Loucy (cell line): ENCODE results near the gene KCNIP3.

ENCODE experiments used
- H2AFZ ChIP-seq: fragments of 200-600 bp; sonication (generic); 2 replicates; pipeline ENCODE4 v1.6.0; 2016; ENCODE audit warnings: antibody characterized with exemption, mild to moderate bottlenecking, low read length, moderate library complexity
- H3F3A ChIP-seq: fragments of 200-600 bp; 2 replicates; pipeline ENCODE4 v1.6.0; 2016; ENCODE audit warnings: antibody characterized with exemption, low read depth, mild to moderate bottlenecking
- H3K27me3 ChIP-seq: fragments of 200-600 bp; sonication (generic); 2 replicates; pipeline ENCODE4 v1.6.1; 2014; ENCODE audit warnings: low read length, mild to moderate bottlenecking; ENCODE audit not compliant: insufficient read depth, poor library complexity, severe bottlenecking
- H3K36me3 ChIP-seq: fragments of 200-600 bp; sonication (generic); 2 replicates; pipeline ENCODE4 v1.6.1; 2016; ENCODE audit warnings: low read length; ENCODE audit not compliant: insufficient read depth
- H3K4me1 ChIP-seq: fragments of 200-600 bp; sonication (generic); 2 replicates; pipeline ENCODE4 v1.5.1; 2014; ENCODE audit warnings: low read length, mild to moderate bottlenecking; ENCODE audit not compliant: insufficient read depth, poor library complexity, severe bottlenecking
- H3K4me2 ChIP-seq: fragments of 200-600 bp; sonication (generic); 2 replicates; pipeline ENCODE4 v1.6.0; 2014; ENCODE audit warnings: antibody characterized with exemption, low read length, low read depth, mild to moderate bottlenecking; ENCODE audit not compliant: poor library complexity, severe bottlenecking
- H3K4me3 ChIP-seq: fragments of 200-600 bp; sonication (generic); 2 replicates; pipeline ENCODE4 v1.5.1; 2014; ENCODE audit warnings: low read length, mild to moderate bottlenecking, mixed read lengths; ENCODE audit not compliant: poor library complexity, severe bottlenecking
- H3K79me2 ChIP-seq: fragments of 200-600 bp; sonication (generic); 2 replicates; pipeline ENCODE4 v1.6.1; 2014; ENCODE audit warnings: low read length; ENCODE audit not compliant: insufficient read depth
- H3K9ac ChIP-seq: fragments of 200-600 bp; sonication (generic); 2 replicates; pipeline ENCODE4 v1.6.0; 2014; ENCODE audit warnings: mild to moderate bottlenecking, low read depth, low read length, moderate library complexity; ENCODE audit not compliant: poor library complexity, severe bottlenecking
- H3K9me2 ChIP-seq: fragments of 200-600 bp; sonication (generic); replicated peaks from 2 replicates; pipeline ENCODE4 v1.6.1; 2016; ENCODE audit warnings: low read depth, low read length, mixed read lengths
- H3K9me3 ChIP-seq: fragments of 200-600 bp; sonication (generic); 2 replicates; pipeline ENCODE4 v1.6.1; 2014; ENCODE audit warnings: mild to moderate bottlenecking, antibody characterized with exemption, low read length, low read depth; ENCODE audit not compliant: insufficient read depth
- H4K20me1 ChIP-seq: fragments of 200-600 bp; sonication (generic); 2 replicates; pipeline ENCODE4 v1.6.0; 2014; ENCODE audit warnings: antibody characterized with exemption, low read length, mild to moderate bottlenecking; ENCODE audit not compliant: insufficient read depth, poor library complexity, severe bottlenecking
- CTCF ChIP-seq: fragments of 200-600 bp; sonication (generic); conservative IDR thresholded peaks from 2 replicates; pipeline ENCODE4 v1.5.1; 2014; ENCODE audit warnings: mild to moderate bottlenecking, antibody characterized with exemption, low read length
- EZH2phosphoT487 ChIP-seq: fragments of 200-600 bp; IDR thresholded peaks from 2 replicates; pipeline ENCODE4 v1.6.1; 2018; ENCODE audit warnings: antibody characterized with exemption, mild to moderate bottlenecking, moderate library complexity, borderline replicate concordance

The KCNIP3 gene

DNA sequence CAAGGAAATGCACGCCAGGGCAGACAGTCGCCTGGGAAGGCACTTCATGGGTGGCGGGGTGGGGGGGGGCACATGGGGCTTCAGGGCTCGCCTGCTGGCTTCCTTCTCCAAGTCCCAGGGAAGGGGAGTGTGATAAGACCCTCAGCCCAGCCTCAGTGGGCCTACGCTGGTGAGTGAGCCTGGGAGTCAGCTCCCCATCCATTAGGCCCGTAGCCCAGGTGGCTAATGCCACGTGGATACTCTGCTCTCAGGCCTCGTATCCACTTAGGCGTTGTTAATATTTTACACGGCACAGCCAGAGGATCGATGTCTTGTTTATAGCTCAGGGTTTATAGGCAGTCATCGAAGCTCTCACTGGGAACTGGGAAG, 47.1 kb downstream of the KCNIP3 start:
- no peaks in the 10 kb centered on the region for H3F3A ChIP-seq
- no peaks in the 10 kb centered on the region for H3K27me3 ChIP-seq
- H3K9me2 ChIP-seq: no peaks in the 10 kb centered on the region
- no peaks in the 10 kb centered on the region for H3K36me3 ChIP-seq
- H3K9me3 ChIP-seq: no peaks in the 10 kb centered on the region; the same call in 1 of the 2 replicates
- no peak overlapping the region for H2AFZ ChIP-seq
- no peaks in the 10 kb centered on the region for H3K4me1 ChIP-seq
- no peak overlapping the region for H3K9ac ChIP-seq
- H3K4me2 ChIP-seq: no peak overlapping the region
- H4K20me1 ChIP-seq: no peaks in the 10 kb centered on the region
- no peak for TF ChIP-seq EZH2phosphoT487
- TF ChIP-seq CTCF: no peak
- no peaks in the 10 kb centered on the region for H3K79me2 ChIP-seq
- H3K4me3 ChIP-seq: no peak overlapping the region

GRCh38 chr2:95344656-95345055, 47.5 kb downstream of the KCNIP3 start:
- no peaks in the 10 kb centered on the region for H3K36me3 ChIP-seq
- TF ChIP-seq EZH2phosphoT487 (no peak), CTCF (no peak)
- no peaks in the 10 kb centered on the region for H4K20me1 ChIP-seq
- no peaks in the 10 kb centered on the region; the same call in 1 of the 2 replicates for H3K9me3 ChIP-seq
- no peaks in the 10 kb centered on the region for H3K9me2 ChIP-seq
- no peak overlapping the region for H3K4me3 ChIP-seq
- no peaks in the 10 kb centered on the region for H3K79me2 ChIP-seq
- H3F3A ChIP-seq: no peaks in the 10 kb centered on the region
- H3K27me3 ChIP-seq: no peaks in the 10 kb centered on the region
- no peak overlapping the region for H2AFZ ChIP-seq
- H3K4me2 ChIP-seq: no peak overlapping the region
- H3K9ac ChIP-seq: no peak overlapping the region
- no peaks in the 10 kb centered on the region for H3K4me1 ChIP-seq

GRCh38 chr2:95345081-95345562, 48.0 kb downstream of the KCNIP3 start:
- H3K79me2 ChIP-seq: no peaks in the 10 kb centered on the region
- no peaks in the 10 kb centered on the region for H3K9me2 ChIP-seq
- no peak overlapping the region for H3K4me3 ChIP-seq
- TF ChIP-seq EZH2phosphoT487 (no peak), CTCF (no peak)
- no peaks in the 10 kb centered on the region for H3K36me3 ChIP-seq
- H4K20me1 ChIP-seq: no peaks in the 10 kb centered on the region
- no peak overlapping the region for H3K9ac ChIP-seq
- H3F3A ChIP-seq: no peaks in the 10 kb centered on the region
- H2AFZ ChIP-seq: no peak overlapping the region
- no peaks in the 10 kb centered on the region; the same call in 1 of the 2 replicates for H3K9me3 ChIP-seq
- H3K27me3 ChIP-seq: no peaks in the 10 kb centered on the region
- H3K4me1 ChIP-seq: no peaks in the 10 kb centered on the region
- H3K4me2 ChIP-seq: no peak overlapping the region
